BE2C (cell line): Measurements from ENCODE around the gene LRRTM4.

Source experiments
- DNase-seq: peaks from one replicate; pipeline ENCODE4 v3.0.0-alpha.2; 2020
- H3K27me3 ChIP-seq: fragments of 250-450 bp; sonication (Bioruptor Pico); 2 replicates; pipeline ENCODE4 v1.5.1; 2020; ENCODE audit warnings: mild to moderate bottlenecking
- H3K36me3 ChIP-seq: fragments of 250-450 bp; sonication (Bioruptor Pico); 2 replicates; pipeline ENCODE4 v1.5.1; 2020; ENCODE audit warnings: mild to moderate bottlenecking
- H3K4me1 ChIP-seq: fragments of 250-450 bp; sonication (Bioruptor Pico); 2 replicates; pipeline ENCODE4 v1.5.1; 2020
- H3K4me3 ChIP-seq: 2 replicates; pipeline ENCODE4 v1.5.1; 2011; ENCODE audit warnings: low read depth, low read length
- H3K9me3 ChIP-seq: fragments of 250-450 bp; sonication (Bioruptor Pico); 2 replicates; pipeline ENCODE4 v1.5.1; 2020
- CTCF ChIP-seq: IDR thresholded peaks from 2 replicates; pipeline ENCODE4 v1.5.1; 2012; ENCODE audit warnings: mild to moderate bottlenecking, low read depth, low read length

The LRRTM4 gene

DNA sequence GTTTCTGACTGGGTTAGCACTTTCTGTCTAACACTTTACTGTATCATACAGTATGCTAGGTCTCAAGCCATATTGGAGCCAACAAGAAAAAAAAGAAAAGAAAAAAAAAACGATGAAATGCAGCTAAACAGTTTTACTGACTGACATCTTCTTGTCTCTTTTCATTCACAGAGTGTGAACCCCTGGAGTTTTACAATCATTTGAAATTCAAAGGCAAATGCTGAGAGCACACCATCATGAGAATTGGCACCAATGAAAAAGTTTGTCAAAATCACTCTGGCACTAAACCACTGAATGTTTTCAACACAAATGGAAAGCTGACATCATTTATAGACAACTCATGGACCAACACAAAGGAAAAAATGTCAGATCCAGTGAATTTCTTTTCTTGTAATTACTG is 513.3 kb downstream of the LRRTM4 start:
- no peaks in the 10 kb centered on the region for H3K36me3 ChIP-seq
- no peaks in the 10 kb centered on the region for H3K27me3 ChIP-seq
- no peaks in the 10 kb centered on the region for H3K4me1 ChIP-seq
- no peak overlapping the region for H3K4me3 ChIP-seq
- no peak for DNase-seq
- TF ChIP-seq CTCF: no peak
- H3K9me3 ChIP-seq: no peaks in the 10 kb centered on the region

GRCh38 chr2:77007686-77008085 is 514.5 kb downstream of the LRRTM4 start:
- Histone ChIP-seq H3K36me3 (no peaks in the 10 kb centered on the region), H3K4me1 (no peaks in the 10 kb centered on the region), H3K9me3 (no peaks in the 10 kb centered on the region), H3K27me3 (no peaks in the 10 kb centered on the region), H3K4me3 (no peak overlapping the region)
- no peak for DNase-seq
- TF ChIP-seq CTCF: no peak

GRCh38 chr2:77005522-77005921 is 516.7 kb downstream of the LRRTM4 start:
- DNase-seq: no peak
- TF ChIP-seq CTCF: no peak
- Histone ChIP-seq H3K36me3 (no peaks in the 10 kb centered on the region), H3K27me3 (no peaks in the 10 kb centered on the region), H3K4me3 (no peak overlapping the region), H3K4me1 (no peaks in the 10 kb centered on the region), H3K9me3 (no peaks in the 10 kb centered on the region)

DNA sequence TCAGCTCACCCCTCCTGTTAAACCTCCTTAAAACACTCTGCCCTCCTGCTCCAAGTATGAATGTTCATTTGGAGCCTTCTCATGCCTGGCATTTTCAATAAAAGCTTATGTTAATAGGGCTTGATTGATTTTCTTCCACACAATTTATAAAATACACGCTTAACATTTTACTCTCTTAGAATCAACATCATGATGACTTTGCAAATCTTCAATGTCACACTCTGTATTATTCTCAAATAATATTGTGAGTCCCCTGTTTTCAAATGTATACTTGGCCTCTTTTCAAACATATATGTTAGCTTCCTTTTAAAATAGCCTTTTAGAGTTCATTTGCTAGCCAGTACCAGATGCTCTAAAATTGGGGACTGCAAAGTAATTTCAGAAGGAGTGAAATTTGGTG is 520.3 kb downstream of the LRRTM4 start:
- TF ChIP-seq CTCF: no peak
- no peaks in the 10 kb centered on the region for H3K27me3 ChIP-seq
- no peak overlapping the region for H3K4me3 ChIP-seq
- H3K9me3 ChIP-seq: no peaks in the 10 kb centered on the region
- H3K4me1 ChIP-seq: no peaks in the 10 kb centered on the region
- no peaks in the 10 kb centered on the region for H3K36me3 ChIP-seq
- no peak for DNase-seq

GRCh38 chr2:76998704-76999103 is 523.5 kb downstream of the LRRTM4 start:
- Histone ChIP-seq H3K4me1 (no peaks in the 10 kb centered on the region), H3K9me3 (no peaks in the 10 kb centered on the region), H3K27me3 (no peaks in the 10 kb centered on the region), H3K4me3 (no peak overlapping the region), H3K36me3 (no peaks in the 10 kb centered on the region)
- no peak for TF ChIP-seq CTCF
- DNase-seq: no peak

DNA sequence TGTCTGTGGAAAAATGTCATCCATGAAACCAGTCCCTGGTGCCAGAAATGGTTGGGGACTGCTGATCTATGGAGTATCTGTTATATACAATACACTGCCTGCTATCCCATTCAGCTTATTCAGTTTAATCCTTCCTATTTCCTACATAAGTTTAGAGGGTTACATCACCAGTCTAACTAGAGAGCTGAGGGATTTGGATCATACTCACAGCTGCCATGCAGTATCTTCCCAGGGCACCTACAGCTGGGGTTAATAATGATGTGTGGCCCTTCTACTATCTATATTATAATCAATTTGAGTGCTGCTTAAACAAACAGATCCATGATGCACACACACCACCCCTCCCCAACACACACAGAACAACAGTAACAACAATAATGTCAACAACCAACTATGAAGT is 524.0 kb downstream of the LRRTM4 start:
- Histone ChIP-seq H3K4me3 (no peak overlapping the region), H3K27me3 (no peaks in the 10 kb centered on the region), H3K4me1 (no peaks in the 10 kb centered on the region), H3K9me3 (no peaks in the 10 kb centered on the region), H3K36me3 (no peaks in the 10 kb centered on the region)
- DNase-seq: no peak
- TF ChIP-seq CTCF: no peak
